Thyroid gland (tissue), 4 donors: Measurements from ENCODE around the gene LAMC2. TPM values are rescaled to one million over a fixed set of nuclear protein-coding genes. Genes with fewer than 3 reads are reported as not detected.
A peak's percentile ranks its signal among the peaks of the same experiment; 100 is the strongest.

ENCODE experiments used
- DNase-seq, 2 donors: peaks; one replicate each; pipeline ENCODE4 v3.0.0-alpha.2; 2019
- H3K27ac ChIP-seq, 3 donors: fragments of 200-600 bp; sonication (generic); 1 replicate in 2 of 3; 2 replicates in 1 of 3; pipeline ENCODE4 v1.5.1; 2016 to 2019; ENCODE audit warnings: mild to moderate bottlenecking in 1 of 3, moderate library complexity in 1 of 3
- H3K27me3 ChIP-seq: fragments of 200-600 bp; sonication (generic); one replicate; pipeline ENCODE4 v1.5.1; 2019
- H3K36me3 ChIP-seq, 2 donors: fragments of 200-600 bp; sonication (generic); one replicate each; pipeline ENCODE4 v1.5.1; 2016 to 2019
- H3K4me1 ChIP-seq, 2 donors: fragments of 200-600 bp; sonication (generic); one replicate each; pipeline ENCODE4 v1.5.1; 2017 to 2019
- H3K4me3 ChIP-seq, 3 donors: fragments of 200-600 bp; sonication (generic); replicated peaks in 1 of 3; 1 replicate in 2 of 3; 2 replicates in 1 of 3; pipeline ENCODE4 v1.5.1; 2016; ENCODE audit warnings: mild to moderate bottlenecking in 1 of 3
- H3K9me3 ChIP-seq: fragments of 200-600 bp; sonication (generic); one replicate; pipeline ENCODE4 v1.5.1; 2017
- POLR2A ChIP-seq, 2 donors: fragments of 450-650 bp; IDR thresholded peaks; one replicate each; pipeline ENCODE4 v1.6.1; 2017; ENCODE audit warnings: antibody characterized with exemption in 2 of 2, mild to moderate bottlenecking in 2 of 2, moderate library complexity in 1 of 2
- WGBS, 2 donors: methylation state at CpG; one replicate each; pipeline ENCODE4 v1.1.5; 2017; 5-methylcytosine and 5-hydroxymethylcytosine counted together
- intact Hi-C: fragments of 100-400 bp; cut with DNase I; formaldehyde crosslinking; loops from one replicate; pipeline ENCODE4 v1.15.1; 2023
- total RNA-seq, 4 donors: library from RNA; depleted of rRNA; stranded (reverse); fragments of >200 nt; gene quantifications; one replicate each; pipeline ENCODE4 v1.2.3, GENCODE V29; 2016
- TF ChIP-seq, protein P1 (sequence below), 6 experiments: fragments of 200-600 bp in 3 of 6; fragments of 450-650 bp in 3 of 6; sonication (generic) in 3 of 6; IDR thresholded peaks; one replicate each; pipeline ENCODE4 v1.5.1; 2016 to 2019; ENCODE audit warnings: antibody characterized with exemption in 6 of 6, mild to moderate bottlenecking in 2 of 6, inconsistent platforms in 1 of 6, moderate library complexity in 1 of 6

Gene LAMC2
- total RNA-seq, 4 donors from 2014 or later: 24.3 to 53.4 (median 27.9) TPM

DNA sequence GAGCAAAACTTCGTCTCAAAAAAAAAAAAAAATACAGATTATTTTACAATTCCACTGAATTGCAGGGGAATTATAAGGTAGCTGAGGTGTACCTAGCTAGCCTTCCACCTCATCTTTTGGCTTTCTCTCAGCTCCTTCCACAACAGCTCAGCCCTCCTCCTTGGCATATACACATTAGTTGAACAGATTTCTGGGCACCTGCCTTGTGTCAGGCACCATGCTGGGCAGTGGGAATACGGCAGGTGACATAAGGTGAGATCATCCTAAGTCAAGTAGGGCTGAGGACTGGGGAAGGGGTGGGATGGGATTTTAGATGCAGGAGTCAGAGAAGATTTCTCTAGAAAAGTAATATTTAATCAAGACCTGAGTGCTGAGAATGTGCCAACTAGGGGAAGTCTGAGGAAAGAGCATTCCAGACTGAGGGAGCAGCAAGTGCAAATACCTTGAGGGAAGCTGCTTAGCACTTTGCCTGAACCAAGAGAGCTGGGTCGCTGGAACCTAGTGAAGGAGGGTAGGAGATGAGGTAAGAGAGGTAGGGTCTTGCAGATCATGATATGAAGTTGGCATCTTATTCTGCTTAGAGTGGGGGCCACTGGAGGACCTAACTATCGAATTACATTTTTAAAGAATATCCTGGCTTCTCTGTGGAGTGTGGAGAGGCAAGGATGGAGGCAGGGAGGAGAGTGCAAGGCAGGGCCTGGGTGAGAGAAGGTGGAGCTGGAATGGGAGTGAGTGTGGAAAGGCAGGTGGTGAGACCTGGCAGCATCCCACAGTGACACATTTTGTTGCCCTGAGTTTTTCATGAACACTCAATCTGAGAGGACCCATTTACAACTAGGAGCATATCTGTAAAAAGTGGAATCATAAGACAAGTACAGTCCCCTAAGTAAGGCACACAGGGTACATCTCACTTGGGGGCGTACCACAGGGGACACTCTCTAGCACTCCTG lies 28.2 kb downstream of the LAMC2 start:
- peaks cover 34% of the 10 kb centered on the region in 2 donors for H3K4me1 ChIP-seq
- H3K27ac ChIP-seq: peak overlapping the region; percentile 49 to 61 (median 54)
- H3K27me3 ChIP-seq: no peaks in the 10 kb centered on the region
- 67% methylated on average over 5 of the region's 5 CpGs for WGBS, 2 donors
- no peaks in the 10 kb centered on the region for H3K36me3 ChIP-seq
- no peaks in the 10 kb centered on the region for H3K9me3 ChIP-seq
- TF ChIP-seq POLR2A (IDR thresholded peaks at IDR 0.05): no peak
- TF ChIP-seq, protein P1, sequence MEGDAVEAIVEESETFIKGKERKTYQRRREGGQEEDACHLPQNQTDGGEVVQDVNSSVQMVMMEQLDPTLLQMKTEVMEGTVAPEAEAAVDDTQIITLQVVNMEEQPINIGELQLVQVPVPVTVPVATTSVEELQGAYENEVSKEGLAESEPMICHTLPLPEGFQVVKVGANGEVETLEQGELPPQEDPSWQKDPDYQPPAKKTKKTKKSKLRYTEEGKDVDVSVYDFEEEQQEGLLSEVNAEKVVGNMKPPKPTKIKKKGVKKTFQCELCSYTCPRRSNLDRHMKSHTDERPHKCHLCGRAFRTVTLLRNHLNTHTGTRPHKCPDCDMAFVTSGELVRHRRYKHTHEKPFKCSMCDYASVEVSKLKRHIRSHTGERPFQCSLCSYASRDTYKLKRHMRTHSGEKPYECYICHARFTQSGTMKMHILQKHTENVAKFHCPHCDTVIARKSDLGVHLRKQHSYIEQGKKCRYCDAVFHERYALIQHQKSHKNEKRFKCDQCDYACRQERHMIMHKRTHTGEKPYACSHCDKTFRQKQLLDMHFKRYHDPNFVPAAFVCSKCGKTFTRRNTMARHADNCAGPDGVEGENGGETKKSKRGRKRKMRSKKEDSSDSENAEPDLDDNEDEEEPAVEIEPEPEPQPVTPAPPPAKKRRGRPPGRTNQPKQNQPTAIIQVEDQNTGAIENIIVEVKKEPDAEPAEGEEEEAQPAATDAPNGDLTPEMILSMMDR (IDR thresholded peaks at IDR 0.05): no peak
- H3K4me3 ChIP-seq: no peak overlapping the region
- intact Hi-C loops: no loop called here
- DNase-seq: peak in 1 of 2 donors; percentile 35

DNA sequence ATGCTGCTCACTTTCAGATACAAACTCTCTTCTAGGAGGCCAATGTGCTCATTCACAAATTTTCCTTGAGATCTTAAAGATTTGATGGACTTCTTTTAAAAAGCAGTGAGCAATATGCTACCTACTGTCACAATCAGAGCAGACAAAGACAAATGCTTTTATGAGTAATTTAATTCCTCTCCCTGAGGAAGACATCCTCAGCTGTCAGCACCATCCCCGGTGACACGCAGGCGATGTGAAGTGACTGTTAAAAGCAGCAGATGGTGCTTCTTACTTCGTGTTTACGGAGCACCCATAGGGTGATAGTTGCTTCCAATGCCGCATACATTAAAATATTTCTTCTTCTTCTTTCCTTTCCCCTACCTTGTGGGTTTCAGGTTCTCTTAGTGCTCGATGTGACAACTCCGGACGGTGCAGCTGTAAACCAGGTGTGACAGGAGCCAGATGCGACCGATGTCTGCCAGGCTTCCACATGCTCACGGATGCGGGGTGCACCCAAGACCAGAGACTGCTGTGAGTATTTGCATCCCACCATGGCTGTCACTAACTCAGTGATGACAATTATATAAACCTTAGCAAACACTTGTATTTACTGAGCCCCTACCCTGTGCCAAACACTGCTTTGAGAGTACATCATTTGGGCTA lies 29.1 kb downstream of the LAMC2 start:
- no peak overlapping the region for H3K4me3 ChIP-seq
- peak overlapping the region in 2 of 3 donors; percentile 49 to 54 for H3K27ac ChIP-seq
- TF ChIP-seq POLR2A (IDR thresholded peaks at IDR 0.05): no peak
- TF ChIP-seq, protein P1 (IDR thresholded peaks at IDR 0.05): no peak
- DNase-seq: no peak
- H3K9me3 ChIP-seq: no peaks in the 10 kb centered on the region
- 89 to 94% methylated on average over 13 of the region's 13 CpGs for WGBS, 2 donors
- intact Hi-C loops: no loop called here
- peaks cover 39 to 42% of the 10 kb centered on the region in 2 donors for H3K4me1 ChIP-seq
- H3K27me3 ChIP-seq: no peaks in the 10 kb centered on the region
- no peaks in the 10 kb centered on the region for H3K36me3 ChIP-seq

DNA sequence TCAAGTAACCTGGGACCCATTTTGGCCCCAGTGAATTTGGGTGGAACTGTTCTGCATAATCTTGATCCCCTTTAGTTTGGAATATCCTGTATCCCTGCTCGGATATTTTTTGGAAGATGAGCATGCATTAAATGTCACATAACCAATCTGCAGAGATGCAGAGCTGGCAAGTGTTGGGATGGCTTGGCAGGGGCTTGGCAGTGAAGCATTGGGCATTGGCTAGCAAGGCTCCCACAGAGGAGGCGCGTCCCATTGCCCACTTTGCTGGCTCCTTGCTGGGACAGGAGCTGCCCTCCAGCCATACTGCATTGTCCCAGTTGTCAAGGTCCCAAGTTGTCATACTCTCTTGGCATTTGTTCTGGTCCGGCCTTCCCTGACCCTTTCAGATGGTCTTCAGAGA lies 29.9 kb downstream of the LAMC2 start:
- H3K9me3 ChIP-seq: no peaks in the 10 kb centered on the region
- H3K36me3 ChIP-seq: no peaks in the 10 kb centered on the region
- WGBS, 2 donors: 84 to 94% methylated on average over 4 of the region's 4 CpGs
- DNase-seq: no peak
- TF ChIP-seq POLR2A (IDR thresholded peaks at IDR 0.05): no peak
- TF ChIP-seq, protein P1 (IDR thresholded peaks at IDR 0.05): no peak
- H3K27me3 ChIP-seq: no peaks in the 10 kb centered on the region
- peaks cover 39 to 42% of the 10 kb centered on the region in 2 donors for H3K4me1 ChIP-seq
- intact Hi-C loops: no loop called here
- H3K27ac ChIP-seq: peak overlapping the region in 1 of 3 donors; percentile 5
- H3K4me3 ChIP-seq: no peak overlapping the region

DNA sequence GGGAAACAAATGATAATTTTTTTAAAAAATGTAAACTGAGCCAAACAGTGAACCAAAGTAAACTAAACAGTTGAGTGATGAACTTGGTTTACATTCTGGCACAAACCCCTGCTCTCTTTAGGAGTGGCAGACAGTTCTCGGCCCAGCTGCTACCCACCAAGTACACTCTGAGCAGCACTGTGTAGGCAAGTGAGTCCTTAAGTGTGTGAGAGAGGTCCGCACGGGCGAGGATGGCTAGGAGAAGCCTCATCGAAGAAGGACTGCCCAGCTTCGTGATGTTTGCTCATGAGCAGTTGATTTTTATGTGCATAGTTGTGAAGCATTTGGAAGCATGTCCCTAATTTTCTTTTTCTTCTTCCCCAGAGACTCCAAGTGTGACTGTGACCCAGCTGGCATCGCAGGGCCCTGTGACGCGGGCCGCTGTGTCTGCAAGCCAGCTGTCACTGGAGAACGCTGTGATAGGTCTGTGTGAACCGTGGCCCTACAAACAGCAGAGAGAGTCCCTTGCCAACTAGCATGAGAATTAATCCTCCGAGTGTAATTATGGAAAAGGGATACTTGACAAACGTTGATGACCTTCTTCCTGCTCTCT lies 32.1 kb downstream of the LAMC2 start:
- Histone ChIP-seq H3K36me3 (no peaks in the 10 kb centered on the region), H3K27ac (peak overlapping the region; percentile 68 to 90 (median 72)), H3K9me3 (no peaks in the 10 kb centered on the region), H3K4me1 (peaks cover 42 to 44% of the 10 kb centered on the region in 2 donors), H3K27me3 (no peaks in the 10 kb centered on the region), H3K4me3 (no peak overlapping the region)
- DNase-seq: peak; percentile 53 to 81
- intact Hi-C loops: no loop called here
- 34 to 36% methylated on average over 14 of the region's 14 CpGs for WGBS, 2 donors
- TF ChIP-seq, protein P1 (IDR thresholded peaks at IDR 0.05): no peak
- no peak for TF ChIP-seq POLR2A (IDR thresholded peaks at IDR 0.05)
